ENCODE measurements around the gene CNTROB. TPM values are rescaled to one million over a fixed set of nuclear protein-coding genes. Genes with fewer than 3 reads are reported as not detected.

The CNTROB gene
- total and polyA plus RNA-seq, 2 of the 4 experiments (the other 2 are of a cell fraction) = 12.7 to 26.4 TPM

GRCh38 chr17:7959503-7960253, 27.7 kb downstream of the CNTROB start:
- Histone ChIP-seq H4K8ac (ENCODE audit: low read depth in 2 of 2, low read length in 2 of 2) (no peak overlapping the region), H2BK5ac (ENCODE audit: low read depth, low read length, poor library complexity, severe bottlenecking) (no peak overlapping the region), H3K14ac (replicated peaks; ENCODE audit: low read depth, low read length) (no peak overlapping the region), H4K20me1 (ENCODE audit: insufficient read depth, low read length) (no peaks in the 10 kb centered on the region), H3K18ac (ENCODE audit: low read depth, low read length) (no peak overlapping the region), H3K4me3 (ENCODE audit: insufficient read depth, low read depth, low read length) (no peak overlapping the region), H3K4ac (ENCODE audit: low read depth, low read length) (no peak overlapping the region), H3K56ac (ENCODE audit: extremely low read depth, insufficient read depth, low read length) (no peak overlapping the region), H2BK120ac (ENCODE audit: low read depth, low read length) (no peak overlapping the region), H3K23ac (ENCODE audit: low read depth, low read length) (no peak overlapping the region), H2BK15ac (ENCODE audit: low read depth, low read length) (no peak overlapping the region), H3K27me3 (ENCODE audit: control insufficient read depth, insufficient read depth, low read length) (peaks cover 7% of the 10 kb centered on the region), H2AFZ (replicated peaks; ENCODE audit: low read length, poor library complexity) (no peak overlapping the region), H4K5ac (ENCODE audit: low read depth, low read length) (no peak overlapping the region), H2BK20ac (ENCODE audit: low read depth, low read length) (no peak overlapping the region), H3K27ac (ENCODE audit: insufficient read depth, low read length) (no peak overlapping the region), H3K79me1 (ENCODE audit: low read depth in 1 of 2, low read length in 2 of 2) (no peaks in the 10 kb centered on the region), H2AK9ac (replicated peaks; ENCODE audit: low read depth, low read length, poor library complexity) (no peak overlapping the region), H3K4me2 (ENCODE audit: low read depth, low read length) (no peak overlapping the region), H3K9me1 (ENCODE audit: insufficient read depth, low read length) (no peaks in the 10 kb centered on the region), H3K36me3 (ENCODE audit: control insufficient read depth, insufficient read depth, low read length) (no peaks in the 10 kb centered on the region), H2AK5ac (ENCODE audit: low read depth, low read length) (no peak overlapping the region), H4K91ac (ENCODE audit: insufficient read depth, low read depth, low read length) (no peak overlapping the region), H3K4me1 (ENCODE audit: control insufficient read depth, insufficient read depth, low read length) (no peaks in the 10 kb centered on the region), H3K9me3 (ENCODE audit: control insufficient read depth, insufficient read depth, low read length) (no peaks in the 10 kb centered on the region), H3K9ac (ENCODE audit: low read depth, low read length) (no peak overlapping the region)
- ChIA-PET CTCF (interaction anchor here (0.6 kb wide), 1 partner anchor 29 kb away, joined by 3 read pairs; no protein-coding TSS in a partner anchor), POLR2A (ENCODE audit: unreplicated experiment) (no interaction called here)
- WGBS, 2 experiments (ENCODE audit: extremely low coverage in 2 of 2, insufficient read length in 1 of 2) = no CpG with 5 or more reads among the region's 9 CpGs
- dilution Hi-C loops (cut with HindIII; ENCODE audit: low sequenced_read_pairs, unreplicated experiment) (no loop called here), in situ Hi-C loops (cut with MboI; ENCODE audit: low sequenced_read_pairs) (no loop called here), intact Hi-C loops (cut with micrococcal nuclease) (no loop called here)
- BruUV-seq (replicated peaks) = no TSS peak
- DNase-seq = no peak
- ATAC-seq (ENCODE audit: low read depth) = no peak
- no peak for TF ChIP-seq CTCF (conservative IDR thresholded peaks at IDR 0.05; ENCODE audit: low read depth, low read length)
- no peak for TF ChIP-seq FOS (IDR thresholded peaks at IDR 0.05; ENCODE audit: low read depth, low read length)
- peak; percentile 53 for TF ChIP-seq CEBPB (IDR thresholded peaks at IDR 0.05; ENCODE audit: low read depth, low read length)
- TF ChIP-seq USF2 (IDR thresholded peaks at IDR 0.05; ENCODE audit: low read depth, low read length) = no peak
